ENCODE measurements around the gene SOWAHA.
"Not testable (repeated sequence)": the region's sequence is repeated elsewhere in the genome, so short reads cannot be mapped to it uniquely, and the experiment has no call there.

Gene SOWAHA

DNA sequence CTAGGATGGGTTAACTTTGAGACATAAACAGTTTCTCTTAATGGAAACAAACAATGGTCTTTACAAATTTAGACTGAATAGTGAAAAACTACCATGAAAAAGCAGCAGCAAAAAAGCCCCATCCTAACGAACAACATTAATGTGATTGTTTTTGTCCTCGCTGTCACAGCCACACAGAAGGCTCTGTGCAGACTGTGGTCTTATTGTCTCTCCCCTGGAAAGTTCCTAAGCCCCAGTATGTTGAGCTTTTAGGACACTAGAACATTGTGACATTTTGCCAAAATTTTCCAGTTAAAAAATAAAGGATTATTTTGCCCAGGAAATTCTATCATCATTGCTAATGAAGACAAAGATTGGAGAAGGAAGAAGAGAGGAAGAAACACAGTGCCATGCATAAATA, 12.6 kb upstream of the SOWAHA start:
- no peak for DNase-seq

DNA sequence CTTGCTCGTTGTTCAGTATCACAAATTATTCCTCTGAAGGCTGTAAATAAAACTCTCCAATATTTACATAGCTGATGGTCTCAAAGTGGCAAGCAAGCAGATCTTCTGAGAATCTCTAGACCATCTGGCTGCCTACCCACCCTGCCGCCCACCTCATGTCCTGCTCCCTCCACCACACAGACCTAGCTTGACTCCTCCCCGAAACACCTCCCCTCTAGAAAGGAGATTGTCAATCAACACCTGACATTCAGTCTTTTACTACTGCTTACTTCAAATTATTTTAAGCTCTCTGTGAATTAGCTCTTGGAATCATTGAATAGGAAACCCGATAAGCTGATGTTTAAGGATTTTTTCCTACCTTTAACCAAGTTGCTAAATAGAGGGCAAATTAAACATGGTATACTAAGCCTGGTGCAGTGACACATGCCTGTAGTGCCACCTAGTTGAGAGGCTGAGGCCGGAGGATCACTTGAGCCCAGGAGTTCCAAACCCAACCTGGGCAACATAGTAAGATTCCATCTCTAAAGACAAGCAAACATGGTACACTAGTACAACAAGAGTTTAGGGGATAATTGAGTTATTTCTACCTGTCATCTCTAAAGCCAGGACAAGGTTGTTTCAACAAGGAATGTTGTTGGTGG, 10.9 kb upstream of the SOWAHA start:
- Histone ChIP-seq H3K9ac (ENCODE audit: low read length) (no peak overlapping the region), H3F3A (ENCODE audit: insufficient read depth, low read length) (no peaks in the 10 kb centered on the region), H3K9me2 (replicated peaks; ENCODE audit: insufficient read depth, low read length) (no peaks in the 10 kb centered on the region), H3K4me2 (ENCODE audit: low read depth, low read length) (no peak overlapping the region), H3K27me3 (replicated peaks; ENCODE audit: insufficient read depth, low read length) (no peaks in the 10 kb centered on the region), H3K79me2 (ENCODE audit: low read length) (no peaks in the 10 kb centered on the region), H3K36me3 (replicated peaks; ENCODE audit: insufficient read depth, low read length) (no peaks in the 10 kb centered on the region), H3K4me3 (ENCODE audit: low read length) (no peak overlapping the region), H3K27ac (ENCODE audit: low read length) (no peak overlapping the region), H2AFZ (ENCODE audit: low read length) (no peak overlapping the region), H3K9me3 (replicated peaks; ENCODE audit: insufficient read depth, low read length) (no peaks in the 10 kb centered on the region), H4K20me1 (ENCODE audit: insufficient read depth, low read length) (no peaks in the 10 kb centered on the region), H3K4me1 (ENCODE audit: low read length) (no peaks in the 10 kb centered on the region)
- DNase-seq = no peak
- TF ChIP-seq EZH2phosphoT487 (IDR thresholded peaks at IDR 0.05; ENCODE audit: low read length) (no peak), EZH2 (optimal IDR thresholded peaks at IDR 0.05; ENCODE audit: low read depth, low read length) (no peak)
- TF ChIP-seq, protein P1, sequence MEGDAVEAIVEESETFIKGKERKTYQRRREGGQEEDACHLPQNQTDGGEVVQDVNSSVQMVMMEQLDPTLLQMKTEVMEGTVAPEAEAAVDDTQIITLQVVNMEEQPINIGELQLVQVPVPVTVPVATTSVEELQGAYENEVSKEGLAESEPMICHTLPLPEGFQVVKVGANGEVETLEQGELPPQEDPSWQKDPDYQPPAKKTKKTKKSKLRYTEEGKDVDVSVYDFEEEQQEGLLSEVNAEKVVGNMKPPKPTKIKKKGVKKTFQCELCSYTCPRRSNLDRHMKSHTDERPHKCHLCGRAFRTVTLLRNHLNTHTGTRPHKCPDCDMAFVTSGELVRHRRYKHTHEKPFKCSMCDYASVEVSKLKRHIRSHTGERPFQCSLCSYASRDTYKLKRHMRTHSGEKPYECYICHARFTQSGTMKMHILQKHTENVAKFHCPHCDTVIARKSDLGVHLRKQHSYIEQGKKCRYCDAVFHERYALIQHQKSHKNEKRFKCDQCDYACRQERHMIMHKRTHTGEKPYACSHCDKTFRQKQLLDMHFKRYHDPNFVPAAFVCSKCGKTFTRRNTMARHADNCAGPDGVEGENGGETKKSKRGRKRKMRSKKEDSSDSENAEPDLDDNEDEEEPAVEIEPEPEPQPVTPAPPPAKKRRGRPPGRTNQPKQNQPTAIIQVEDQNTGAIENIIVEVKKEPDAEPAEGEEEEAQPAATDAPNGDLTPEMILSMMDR (IDR thresholded peaks at IDR 0.05; ENCODE audit: low read length) = no peak

More for the DNA sequence above, 12.6 kb upstream of the SOWAHA start:
- Histone ChIP-seq H3K4me2 (ENCODE audit: low read depth, low read length) (no peak overlapping the region), H3K9me3 (replicated peaks; ENCODE audit: insufficient read depth, low read length) (no peaks in the 10 kb centered on the region), H4K20me1 (ENCODE audit: insufficient read depth, low read length) (no peaks in the 10 kb centered on the region), H3K4me1 (ENCODE audit: low read length) (no peaks in the 10 kb centered on the region), H3K36me3 (replicated peaks; ENCODE audit: insufficient read depth, low read length) (no peaks in the 10 kb centered on the region), H3K9me2 (replicated peaks; ENCODE audit: insufficient read depth, low read length) (no peaks in the 10 kb centered on the region), H2AFZ (ENCODE audit: low read length) (no peak overlapping the region), H3K79me2 (ENCODE audit: low read length) (no peaks in the 10 kb centered on the region), H3K27ac (ENCODE audit: low read length) (no peak overlapping the region), H3K4me3 (ENCODE audit: low read length) (no peak overlapping the region), H3K27me3 (replicated peaks; ENCODE audit: insufficient read depth, low read length) (no peaks in the 10 kb centered on the region), H3K9ac (ENCODE audit: low read length) (no peak overlapping the region), H3F3A (ENCODE audit: insufficient read depth, low read length) (no peaks in the 10 kb centered on the region)
- TF ChIP-seq EZH2phosphoT487 (IDR thresholded peaks at IDR 0.05; ENCODE audit: low read length) = no peak

DNA sequence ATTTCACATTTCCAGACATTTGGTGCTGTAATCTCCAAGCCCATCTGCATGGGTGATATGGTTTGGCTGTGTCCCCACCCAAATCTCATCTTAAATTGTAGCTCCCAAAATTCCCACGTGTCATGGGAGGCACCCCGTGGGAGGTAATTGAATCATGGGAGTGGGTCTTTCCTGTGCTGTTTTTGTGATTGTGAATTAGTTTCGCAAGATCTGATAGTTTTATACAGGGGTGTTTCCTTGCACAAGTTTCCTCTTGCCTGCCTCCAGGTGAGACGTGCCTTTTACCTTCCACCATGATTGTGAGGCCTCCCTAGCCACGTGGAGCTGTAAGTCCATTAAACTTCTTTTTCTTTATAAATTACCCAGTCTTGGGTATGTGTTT, 10.4 kb upstream of the SOWAHA start:
- not testable (repeated sequence) for H3F3A ChIP-seq (ENCODE audit: insufficient read depth, low read length); H3K9me2 ChIP-seq (replicated peaks; ENCODE audit: insufficient read depth, low read length); H3K9ac ChIP-seq (ENCODE audit: low read length)

DNA sequence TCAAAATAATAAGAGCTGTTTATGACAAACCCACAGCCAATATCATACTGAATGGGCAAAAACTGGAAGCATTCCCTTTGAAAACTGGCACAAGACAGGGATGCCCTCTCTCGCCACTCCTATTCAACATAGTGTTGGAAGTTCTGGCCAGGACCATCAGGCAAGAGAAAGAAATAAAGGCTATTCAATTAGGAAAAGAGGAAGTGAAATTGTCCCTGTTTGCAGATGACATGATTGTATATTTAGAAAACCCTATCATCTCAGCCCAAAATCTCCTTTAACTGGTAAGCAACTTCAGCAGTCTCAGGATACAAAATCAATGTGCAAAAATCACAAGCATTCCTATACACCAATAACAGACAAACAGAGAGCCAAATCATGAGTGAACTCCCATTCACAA, 8.9 kb upstream of the SOWAHA start:
- H3K9me3 ChIP-seq (replicated peaks; ENCODE audit: insufficient read depth, low read length); H3K9me2 ChIP-seq (replicated peaks; ENCODE audit: insufficient read depth, low read length); H3K27ac ChIP-seq (ENCODE audit: low read length); H2AFZ ChIP-seq (ENCODE audit: low read length); H3K27me3 ChIP-seq (replicated peaks; ENCODE audit: insufficient read depth, low read length); DNase-seq; H3K9ac ChIP-seq (ENCODE audit: low read length); H3K36me3 ChIP-seq (replicated peaks; ENCODE audit: insufficient read depth, low read length); H3K4me1 ChIP-seq (ENCODE audit: low read length); H3K79me2 ChIP-seq (ENCODE audit: low read length); H4K20me1 ChIP-seq (ENCODE audit: insufficient read depth, low read length); H3K4me2 ChIP-seq (ENCODE audit: low read depth, low read length); H3F3A ChIP-seq (ENCODE audit: insufficient read depth, low read length); H3K4me3 ChIP-seq (ENCODE audit: low read length): not testable (repeated sequence)

More for the DNA sequence above, 10.4 kb upstream of the SOWAHA start:
- H3K4me1 ChIP-seq (ENCODE audit: low read length); H3K4me2 ChIP-seq (ENCODE audit: low read depth, low read length); H4K20me1 ChIP-seq (ENCODE audit: insufficient read depth, low read length); DNase-seq; H3K9me3 ChIP-seq (replicated peaks; ENCODE audit: insufficient read depth, low read length); H3K27me3 ChIP-seq (replicated peaks; ENCODE audit: insufficient read depth, low read length); H3K4me3 ChIP-seq (ENCODE audit: low read length); H3K27ac ChIP-seq (ENCODE audit: low read length); H3K36me3 ChIP-seq (replicated peaks; ENCODE audit: insufficient read depth, low read length); H3K79me2 ChIP-seq (ENCODE audit: low read length); H2AFZ ChIP-seq (ENCODE audit: low read length): not testable (repeated sequence)

DNA sequence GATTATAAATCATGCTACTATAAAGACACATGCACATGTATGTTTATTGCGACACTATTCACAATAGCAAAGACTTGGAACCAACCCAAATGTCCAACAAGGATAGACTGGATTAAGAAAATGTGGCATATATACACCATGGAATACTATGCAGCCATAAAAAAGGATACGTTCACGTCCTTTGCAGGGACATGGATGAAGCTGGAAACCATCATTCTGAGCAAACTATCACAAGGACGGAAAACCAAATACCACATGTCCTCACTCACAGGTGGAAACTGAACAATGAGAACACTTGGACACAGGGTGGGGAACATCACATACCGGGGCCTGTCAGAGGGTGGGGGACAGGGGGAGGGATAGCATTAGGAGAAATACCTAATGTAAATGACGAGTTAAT, 7.2 kb upstream of the SOWAHA start:
- DNase-seq; H3K27me3 ChIP-seq (replicated peaks; ENCODE audit: insufficient read depth, low read length); H3F3A ChIP-seq (ENCODE audit: insufficient read depth, low read length); H3K9ac ChIP-seq (ENCODE audit: low read length); H3K4me3 ChIP-seq (ENCODE audit: low read length); H2AFZ ChIP-seq (ENCODE audit: low read length); H3K9me3 ChIP-seq (replicated peaks; ENCODE audit: insufficient read depth, low read length); H3K4me2 ChIP-seq (ENCODE audit: low read depth, low read length); H4K20me1 ChIP-seq (ENCODE audit: insufficient read depth, low read length); H3K9me2 ChIP-seq (replicated peaks; ENCODE audit: insufficient read depth, low read length); H3K36me3 ChIP-seq (replicated peaks; ENCODE audit: insufficient read depth, low read length); H3K27ac ChIP-seq (ENCODE audit: low read length); H3K79me2 ChIP-seq (ENCODE audit: low read length); H3K4me1 ChIP-seq (ENCODE audit: low read length): not testable (repeated sequence)

DNA sequence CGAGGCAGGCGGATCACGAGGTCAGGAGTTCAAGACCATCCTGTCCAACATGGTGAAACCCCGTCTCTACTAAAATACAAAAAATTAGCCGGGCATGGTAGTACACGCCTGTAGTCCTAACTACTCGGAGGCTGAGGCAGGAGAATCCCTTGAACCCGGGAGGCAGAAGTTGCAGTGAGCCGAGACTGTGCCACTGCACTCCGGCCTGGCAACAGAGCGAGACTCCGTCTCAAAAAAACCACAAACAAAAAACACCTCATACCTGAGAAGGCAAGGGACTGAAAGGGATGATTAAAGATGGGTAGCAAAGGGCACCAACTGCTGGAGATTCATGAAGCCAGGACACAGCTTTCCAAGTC, 6.3 kb upstream of the SOWAHA start:
- not testable (repeated sequence) for H3K27ac ChIP-seq (ENCODE audit: low read length); H3K4me2 ChIP-seq (ENCODE audit: low read depth, low read length); H3K4me1 ChIP-seq (ENCODE audit: low read length); H3K9ac ChIP-seq (ENCODE audit: low read length); H3K9me3 ChIP-seq (replicated peaks; ENCODE audit: insufficient read depth, low read length); H3F3A ChIP-seq (ENCODE audit: insufficient read depth, low read length); H3K9me2 ChIP-seq (replicated peaks; ENCODE audit: insufficient read depth, low read length); H3K27me3 ChIP-seq (replicated peaks; ENCODE audit: insufficient read depth, low read length); H4K20me1 ChIP-seq (ENCODE audit: insufficient read depth, low read length); H3K4me3 ChIP-seq (ENCODE audit: low read length); H3K79me2 ChIP-seq (ENCODE audit: low read length); H3K36me3 ChIP-seq (replicated peaks; ENCODE audit: insufficient read depth, low read length); DNase-seq; H2AFZ ChIP-seq (ENCODE audit: low read length)
